WI38 (cell line): ENCODE results near the gene PPARD.
"Not testable (repeated sequence)": the region's sequence is repeated elsewhere in the genome, so short reads cannot be mapped to it uniquely, and the experiment has no call there.

ENCODE experiments used
- H3K4me3 ChIP-seq: 2 replicates; pipeline ENCODE4 v1.5.1; 2011; ENCODE audit warnings: low read depth, mild to moderate bottlenecking, control low read depth, low read length
- TF ChIP-seq, protein P1 (sequence below): IDR thresholded peaks from 2 replicates; pipeline ENCODE4 v1.5.1; 2012; ENCODE audit warnings: low read depth, mild to moderate bottlenecking, control low read depth, low read length

The PPARD gene

GRCh38 chr6:35428421-35429149 lies 86.2 kb downstream of the PPARD start:
- peak overlapping the region; percentile 30 for H3K4me3 ChIP-seq
- TF ChIP-seq, protein P1, sequence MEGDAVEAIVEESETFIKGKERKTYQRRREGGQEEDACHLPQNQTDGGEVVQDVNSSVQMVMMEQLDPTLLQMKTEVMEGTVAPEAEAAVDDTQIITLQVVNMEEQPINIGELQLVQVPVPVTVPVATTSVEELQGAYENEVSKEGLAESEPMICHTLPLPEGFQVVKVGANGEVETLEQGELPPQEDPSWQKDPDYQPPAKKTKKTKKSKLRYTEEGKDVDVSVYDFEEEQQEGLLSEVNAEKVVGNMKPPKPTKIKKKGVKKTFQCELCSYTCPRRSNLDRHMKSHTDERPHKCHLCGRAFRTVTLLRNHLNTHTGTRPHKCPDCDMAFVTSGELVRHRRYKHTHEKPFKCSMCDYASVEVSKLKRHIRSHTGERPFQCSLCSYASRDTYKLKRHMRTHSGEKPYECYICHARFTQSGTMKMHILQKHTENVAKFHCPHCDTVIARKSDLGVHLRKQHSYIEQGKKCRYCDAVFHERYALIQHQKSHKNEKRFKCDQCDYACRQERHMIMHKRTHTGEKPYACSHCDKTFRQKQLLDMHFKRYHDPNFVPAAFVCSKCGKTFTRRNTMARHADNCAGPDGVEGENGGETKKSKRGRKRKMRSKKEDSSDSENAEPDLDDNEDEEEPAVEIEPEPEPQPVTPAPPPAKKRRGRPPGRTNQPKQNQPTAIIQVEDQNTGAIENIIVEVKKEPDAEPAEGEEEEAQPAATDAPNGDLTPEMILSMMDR = no peak

GRCh38 chr6:35429463-35429862 lies 87.1 kb downstream of the PPARD start:
- H3K4me3 ChIP-seq = no peak overlapping the region
- TF ChIP-seq, protein P1 = no peak

- no peak overlapping the region for H3K4me3 ChIP-seq
- TF ChIP-seq, protein P1 = no peak
Observed at GRCh38 chr6:35432291-35432690, 89.9 kb downstream of the PPARD start.

DNA sequence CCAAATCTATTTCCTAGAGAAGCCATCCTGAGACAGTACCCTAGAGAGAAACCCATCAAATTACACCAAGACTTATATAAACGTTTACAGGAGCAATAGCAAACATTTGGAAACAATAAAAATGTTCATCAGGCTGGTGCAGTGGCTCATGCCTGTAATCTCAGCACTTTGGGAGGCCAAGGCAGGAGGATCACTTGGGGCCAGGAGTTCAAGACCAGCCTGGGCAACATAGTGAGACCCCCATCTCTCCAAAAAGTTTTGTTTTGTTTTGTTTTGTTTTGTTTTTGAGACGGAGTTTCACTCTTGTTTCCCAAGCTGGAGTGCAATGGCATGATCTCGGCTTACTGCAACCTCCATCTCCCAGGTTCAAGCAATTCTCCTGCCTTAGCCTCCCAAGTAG lies 90.3 kb downstream of the PPARD start:
- not testable (repeated sequence) for H3K4me3 ChIP-seq

- TF ChIP-seq, protein P1 = no peak
- no peak overlapping the region for H3K4me3 ChIP-seq
Observed at GRCh38 chr6:35435074-35435837, 92.9 kb downstream of the PPARD start.

DNA sequence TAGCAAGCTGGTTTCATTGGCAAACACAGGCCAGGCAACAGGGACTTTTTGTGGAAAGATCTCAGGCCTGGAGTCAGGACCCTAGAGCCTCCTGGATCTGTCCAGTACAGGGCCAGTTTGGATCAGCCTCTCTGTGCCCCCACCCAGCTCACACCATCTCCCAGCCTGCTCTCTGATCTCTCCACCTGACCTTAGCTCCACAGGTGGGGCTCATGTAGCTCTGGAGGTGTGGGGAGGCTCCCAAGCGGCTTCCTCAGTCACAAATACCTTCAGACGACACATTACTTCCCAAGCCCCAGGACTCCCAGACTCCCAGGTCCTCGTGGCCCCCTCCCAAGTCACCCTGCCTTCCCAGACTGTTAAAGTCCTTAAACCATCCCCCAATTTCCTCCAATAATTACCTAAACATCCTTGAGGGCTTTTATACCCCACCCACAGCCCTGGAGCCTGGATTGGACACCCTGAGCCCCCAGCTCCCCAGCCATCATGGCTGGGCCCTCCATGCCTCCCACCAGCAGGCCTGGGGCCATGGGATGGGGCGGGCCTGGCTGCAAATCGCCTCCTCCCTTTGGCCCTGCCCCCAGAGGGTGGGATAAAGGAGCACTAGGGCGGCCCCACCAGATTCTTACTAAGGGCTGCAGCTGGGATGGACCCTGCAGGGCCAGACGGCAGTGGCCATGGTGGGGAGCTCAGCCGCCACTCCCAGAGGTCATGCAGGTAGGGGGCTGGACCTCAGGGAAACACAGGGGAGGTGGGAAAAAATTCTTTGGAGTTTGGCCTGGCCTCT lies 93.9 kb downstream of the PPARD start:
- TF ChIP-seq, protein P1 = no peak

DNA sequence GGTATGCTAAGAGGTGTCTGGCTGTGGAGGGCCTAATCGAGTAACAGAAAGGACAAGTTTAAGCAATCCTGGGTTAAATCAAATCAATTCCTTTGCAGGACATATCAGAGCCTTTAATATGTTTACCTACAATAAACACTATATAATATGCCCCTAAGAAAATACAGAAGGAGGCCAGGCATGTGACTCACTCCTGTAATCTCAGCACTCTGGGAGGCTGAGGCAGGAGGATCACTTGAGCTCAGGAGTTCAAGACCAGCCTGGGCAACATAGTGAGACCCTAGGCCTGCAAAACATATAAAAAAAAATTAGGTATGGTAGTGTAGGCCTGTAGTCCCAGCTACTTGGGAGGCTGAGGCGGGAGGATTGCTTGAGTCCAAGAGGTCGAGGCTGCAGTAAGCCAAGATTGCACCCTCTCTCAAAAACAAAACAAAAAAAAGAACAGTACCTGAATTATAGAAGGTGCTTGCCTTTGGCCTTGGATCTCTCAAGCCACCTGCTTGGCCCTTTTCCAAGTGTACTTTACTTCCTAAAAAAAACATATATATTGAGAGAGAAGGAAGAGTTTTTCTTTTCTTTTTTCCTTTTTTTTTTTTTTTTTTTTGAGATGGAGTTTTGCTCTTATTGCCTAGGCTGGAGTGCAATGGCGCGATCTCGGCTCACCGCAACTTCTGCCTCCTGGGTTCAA lies 96.2 kb downstream of the PPARD start:
- H3K4me3 ChIP-seq = not testable (repeated sequence)

More for the DNA sequence above, 93.9 kb downstream of the PPARD start:
- H3K4me3 ChIP-seq = no peak overlapping the region
